ENCODE measurements around the gene DTWD1. TPM values are rescaled to one million over a fixed set of nuclear protein-coding genes. Genes with fewer than 3 reads are reported as not detected.
"Not testable (repeated sequence)": the region's sequence is repeated elsewhere in the genome, so short reads cannot be mapped to it uniquely, and the experiment has no call there.

Gene DTWD1
- total and polyA plus RNA-seq, 4 donors = 20.8 to 36.1 (median 27.3) TPM

DNA sequence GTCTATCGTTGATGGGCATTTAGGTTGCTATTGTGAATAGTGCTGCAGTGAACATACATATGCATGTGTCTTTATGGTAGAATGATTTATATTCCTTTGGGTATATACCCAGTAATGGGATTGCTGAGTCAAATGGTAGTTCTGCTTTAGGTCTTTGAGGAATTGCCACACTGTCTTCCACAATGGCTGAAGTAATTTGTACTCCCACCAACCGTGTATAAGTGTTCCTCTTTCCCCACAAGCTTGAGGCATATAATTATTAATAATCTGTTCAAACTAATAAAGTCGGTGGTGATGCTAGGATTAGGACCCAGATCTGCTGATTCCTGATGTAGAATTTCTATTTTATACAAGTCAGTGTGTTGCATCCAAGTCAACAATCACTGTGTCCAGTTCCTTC lies 45.6 kb downstream of the DTWD1 start:
- not testable (repeated sequence) for H3K4me3 ChIP-seq (ENCODE audit: low read depth, low read length); H3K36me3 ChIP-seq (ENCODE audit: control insufficient read depth, insufficient read depth, low read length); H3K27ac ChIP-seq (ENCODE audit: low read depth, low read length); H3K4me1 ChIP-seq (ENCODE audit: control insufficient read depth, insufficient read depth, low read length); DNase-seq (ENCODE audit: low read depth in 4 of 6, low spot score in 6 of 6); H3K27me3 ChIP-seq (ENCODE audit: control insufficient read depth, insufficient read depth, low read length); H3K9me3 ChIP-seq (ENCODE audit: control insufficient read depth, insufficient read depth, low read length)
- WGBS (ENCODE audit: insufficient coverage) = no CpG with 5 or more reads among the region's 3 CpGs

- no peaks in the 10 kb centered on the region for H3K9me3 ChIP-seq (ENCODE audit: control insufficient read depth, insufficient read depth, low read length)
- H3K4me1 ChIP-seq (ENCODE audit: control insufficient read depth, insufficient read depth, low read length) = no peaks in the 10 kb centered on the region
- no peak overlapping the region for H3K4me3 ChIP-seq (ENCODE audit: low read depth, low read length)
- H3K27ac ChIP-seq (ENCODE audit: low read depth, low read length) = no peak overlapping the region
- WGBS (ENCODE audit: insufficient coverage) = 17% methylated on average over 1 of the region's 1 CpG
- DNase-seq (ENCODE audit: low read depth in 4 of 6, low spot score in 6 of 6) = peak in 1 of 6 donors; percentile 9
- no peaks in the 10 kb centered on the region for H3K27me3 ChIP-seq (ENCODE audit: control insufficient read depth, insufficient read depth, low read length)
- H3K36me3 ChIP-seq (ENCODE audit: control insufficient read depth, insufficient read depth, low read length) = no peaks in the 10 kb centered on the region
These were observed 48.4 kb downstream of the DTWD1 start for GRCh38 chr15:49669288-49669687.

GRCh38 chr15:49673861-49674260 lies 53.0 kb downstream of the DTWD1 start:
- Histone ChIP-seq H3K9me3 (ENCODE audit: control insufficient read depth, insufficient read depth, low read length) (no peaks in the 10 kb centered on the region), H3K4me1 (ENCODE audit: control insufficient read depth, insufficient read depth, low read length) (no peaks in the 10 kb centered on the region), H3K4me3 (ENCODE audit: low read depth, low read length) (no peak overlapping the region), H3K27me3 (ENCODE audit: control insufficient read depth, insufficient read depth, low read length) (no peaks in the 10 kb centered on the region), H3K27ac (ENCODE audit: low read depth, low read length) (no peak overlapping the region), H3K36me3 (ENCODE audit: control insufficient read depth, insufficient read depth, low read length) (no peaks in the 10 kb centered on the region)
- no CpG with 5 or more reads among the region's 1 CpG for WGBS (ENCODE audit: insufficient coverage)
- DNase-seq (ENCODE audit: low read depth in 4 of 6, low spot score in 6 of 6) = no peak

DNA sequence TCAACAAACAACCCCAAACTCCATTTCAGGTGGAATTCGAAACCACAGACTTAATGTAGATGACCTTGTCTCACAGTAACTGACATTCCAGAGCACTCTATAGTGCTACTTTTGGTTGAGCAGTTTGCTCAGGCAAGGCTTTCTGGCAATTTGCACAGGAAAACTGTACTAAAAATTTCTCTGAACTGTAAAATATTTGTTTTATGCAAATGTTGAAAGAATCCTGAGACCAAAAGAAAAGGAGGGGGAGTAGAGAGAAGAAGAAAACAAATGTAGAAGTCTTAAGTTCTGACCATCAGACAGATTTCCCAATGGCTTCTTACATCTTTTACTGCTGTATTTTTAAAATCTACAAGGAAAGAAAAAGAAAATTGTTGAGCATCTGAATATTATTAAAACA lies 53.5 kb downstream of the DTWD1 start:
- Histone ChIP-seq H3K27me3 (ENCODE audit: control insufficient read depth, insufficient read depth, low read length) (no peaks in the 10 kb centered on the region), H3K4me1 (ENCODE audit: control insufficient read depth, insufficient read depth, low read length) (no peaks in the 10 kb centered on the region), H3K36me3 (ENCODE audit: control insufficient read depth, insufficient read depth, low read length) (no peaks in the 10 kb centered on the region), H3K4me3 (ENCODE audit: low read depth, low read length) (no peak overlapping the region), H3K9me3 (ENCODE audit: control insufficient read depth, insufficient read depth, low read length) (no peaks in the 10 kb centered on the region), H3K27ac (ENCODE audit: low read depth, low read length) (no peak overlapping the region)
- DNase-seq (ENCODE audit: low read depth in 4 of 6, low spot score in 6 of 6) = no peak
- WGBS (ENCODE audit: insufficient coverage) = 83% methylated on average over 1 of the region's 1 CpG

- no peaks in the 10 kb centered on the region for H3K4me1 ChIP-seq (ENCODE audit: control insufficient read depth, insufficient read depth, low read length)
- peak in 1 of 6 donors; percentile 18 for DNase-seq (ENCODE audit: low read depth in 4 of 6, low spot score in 6 of 6)
- no peaks in the 10 kb centered on the region for H3K27me3 ChIP-seq (ENCODE audit: control insufficient read depth, insufficient read depth, low read length)
- no peaks in the 10 kb centered on the region for H3K36me3 ChIP-seq (ENCODE audit: control insufficient read depth, insufficient read depth, low read length)
- H3K9me3 ChIP-seq (ENCODE audit: control insufficient read depth, insufficient read depth, low read length) = no peaks in the 10 kb centered on the region
- no peak overlapping the region for H3K27ac ChIP-seq (ENCODE audit: low read depth, low read length)
- no peak overlapping the region for H3K4me3 ChIP-seq (ENCODE audit: low read depth, low read length)
These were observed 54.2 kb downstream of the DTWD1 start for GRCh38 chr15:49675041-49675440.

DNA sequence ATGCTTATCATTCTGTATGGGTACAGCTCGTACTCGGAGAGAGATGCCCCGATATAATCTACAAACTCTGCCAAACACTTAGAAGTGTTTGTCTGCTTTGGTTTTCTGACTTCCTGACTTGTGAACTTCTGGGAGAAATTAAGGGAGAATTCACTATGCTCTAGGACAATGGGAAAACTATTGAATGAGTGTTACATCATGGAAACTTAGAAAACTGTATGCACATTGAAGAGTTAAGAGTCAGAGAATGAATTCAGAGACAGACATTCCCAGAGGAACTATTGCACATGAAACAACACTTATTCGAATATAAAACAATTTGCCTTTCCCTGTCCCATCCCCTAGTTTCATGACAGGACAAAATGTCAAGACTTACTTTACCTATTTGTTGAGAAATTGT lies 57.8 kb downstream of the DTWD1 start:
- no peaks in the 10 kb centered on the region for H3K27me3 ChIP-seq (ENCODE audit: control insufficient read depth, insufficient read depth, low read length)

GRCh38 chr15:49686599-49686998 lies 65.8 kb downstream of the DTWD1 start:
- Histone ChIP-seq H3K9me3 (ENCODE audit: control insufficient read depth, insufficient read depth, low read length) (no peaks in the 10 kb centered on the region), H3K4me3 (ENCODE audit: low read depth, low read length) (no peak overlapping the region), H3K27ac (ENCODE audit: low read depth, low read length) (no peak overlapping the region), H3K36me3 (ENCODE audit: control insufficient read depth, insufficient read depth, low read length) (no peaks in the 10 kb centered on the region), H3K27me3 (ENCODE audit: control insufficient read depth, insufficient read depth, low read length) (no peaks in the 10 kb centered on the region), H3K4me1 (ENCODE audit: control insufficient read depth, insufficient read depth, low read length) (no peaks in the 10 kb centered on the region)
- DNase-seq (ENCODE audit: low read depth in 4 of 6, low spot score in 6 of 6) = no peak
- WGBS (ENCODE audit: insufficient coverage) = no CpG with 5 or more reads among the region's 1 CpG

More for the DNA sequence above, 57.8 kb downstream of the DTWD1 start:
- H3K9me3 ChIP-seq (ENCODE audit: control insufficient read depth, insufficient read depth, low read length) = no peaks in the 10 kb centered on the region
- DNase-seq (ENCODE audit: low read depth in 4 of 6, low spot score in 6 of 6) = no peak
- no peak overlapping the region for H3K27ac ChIP-seq (ENCODE audit: low read depth, low read length)
- no peaks in the 10 kb centered on the region for H3K4me1 ChIP-seq (ENCODE audit: control insufficient read depth, insufficient read depth, low read length)
- no CpG with 5 or more reads among the region's 4 CpGs for WGBS (ENCODE audit: insufficient coverage)
- no peak overlapping the region for H3K4me3 ChIP-seq (ENCODE audit: low read depth, low read length)
- H3K36me3 ChIP-seq (ENCODE audit: control insufficient read depth, insufficient read depth, low read length) = no peaks in the 10 kb centered on the region

GRCh38 chr15:49688135-49688790 lies 67.4 kb downstream of the DTWD1 start:
- Histone ChIP-seq H3K9me3 (ENCODE audit: control insufficient read depth, insufficient read depth, low read length) (no peaks in the 10 kb centered on the region), H3K4me1 (ENCODE audit: control insufficient read depth, insufficient read depth, low read length) (no peaks in the 10 kb centered on the region), H3K4me3 (ENCODE audit: low read depth, low read length) (no peak overlapping the region), H3K27ac (ENCODE audit: low read depth, low read length) (no peak overlapping the region), H3K36me3 (ENCODE audit: control insufficient read depth, insufficient read depth, low read length) (no peaks in the 10 kb centered on the region), H3K27me3 (ENCODE audit: control insufficient read depth, insufficient read depth, low read length) (no peaks in the 10 kb centered on the region)
- WGBS (ENCODE audit: insufficient coverage) = 67% methylated on average over 1 of the region's 3 CpGs
- peak in 2 of 6 donors; percentile 5 to 88 for DNase-seq (ENCODE audit: low read depth in 4 of 6, low spot score in 6 of 6)

GRCh38 chr15:49692514-49693090 lies 71.8 kb downstream of the DTWD1 start:
- Histone ChIP-seq H3K4me3 (ENCODE audit: low read depth, low read length) (no peak overlapping the region), H3K9me3 (ENCODE audit: control insufficient read depth, insufficient read depth, low read length) (no peaks in the 10 kb centered on the region), H3K4me1 (ENCODE audit: control insufficient read depth, insufficient read depth, low read length) (no peaks in the 10 kb centered on the region), H3K27me3 (ENCODE audit: control insufficient read depth, insufficient read depth, low read length) (no peaks in the 10 kb centered on the region), H3K36me3 (ENCODE audit: control insufficient read depth, insufficient read depth, low read length) (no peaks in the 10 kb centered on the region), H3K27ac (ENCODE audit: low read depth, low read length) (no peak overlapping the region)
- DNase-seq (ENCODE audit: low read depth in 4 of 6, low spot score in 6 of 6) = no peak
- WGBS (ENCODE audit: insufficient coverage) = no CpG with 5 or more reads among the region's 2 CpGs

DNA sequence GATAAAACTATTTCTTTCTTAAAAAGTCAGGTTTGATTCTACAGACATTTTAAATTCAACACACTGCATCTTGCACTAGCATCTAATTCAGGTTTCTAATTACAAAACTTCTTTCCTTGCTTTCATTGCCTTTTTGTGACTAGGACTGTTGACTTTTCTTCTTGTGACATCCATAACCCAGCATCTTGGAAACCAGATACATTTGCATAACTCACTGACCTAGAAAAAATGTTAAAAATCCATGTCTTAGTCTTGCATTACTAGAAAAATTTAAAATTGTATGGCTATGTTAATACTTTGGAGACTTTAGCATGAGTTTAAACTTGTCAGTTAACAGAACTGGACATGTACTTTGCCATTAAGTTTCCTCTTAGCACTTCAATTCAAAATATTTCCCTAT lies 72.7 kb downstream of the DTWD1 start:
- Histone ChIP-seq H3K27ac (ENCODE audit: low read depth, low read length) (no peak overlapping the region), H3K36me3 (ENCODE audit: control insufficient read depth, insufficient read depth, low read length) (no peaks in the 10 kb centered on the region), H3K9me3 (ENCODE audit: control insufficient read depth, insufficient read depth, low read length) (no peaks in the 10 kb centered on the region), H3K4me1 (ENCODE audit: control insufficient read depth, insufficient read depth, low read length) (no peaks in the 10 kb centered on the region), H3K27me3 (ENCODE audit: control insufficient read depth, insufficient read depth, low read length) (no peaks in the 10 kb centered on the region), H3K4me3 (ENCODE audit: low read depth, low read length) (no peak overlapping the region)
- DNase-seq (ENCODE audit: low read depth in 4 of 6, low spot score in 6 of 6) = no peak
